AG08396 (cell line): ENCODE results near the gene SPPL3.

Source experiments
- DNase-seq: peaks from one replicate; pipeline ENCODE4 v3.0.0; 2012; ENCODE audit warnings: low spot score, mixed read lengths

SPPL3 gene

DNA sequence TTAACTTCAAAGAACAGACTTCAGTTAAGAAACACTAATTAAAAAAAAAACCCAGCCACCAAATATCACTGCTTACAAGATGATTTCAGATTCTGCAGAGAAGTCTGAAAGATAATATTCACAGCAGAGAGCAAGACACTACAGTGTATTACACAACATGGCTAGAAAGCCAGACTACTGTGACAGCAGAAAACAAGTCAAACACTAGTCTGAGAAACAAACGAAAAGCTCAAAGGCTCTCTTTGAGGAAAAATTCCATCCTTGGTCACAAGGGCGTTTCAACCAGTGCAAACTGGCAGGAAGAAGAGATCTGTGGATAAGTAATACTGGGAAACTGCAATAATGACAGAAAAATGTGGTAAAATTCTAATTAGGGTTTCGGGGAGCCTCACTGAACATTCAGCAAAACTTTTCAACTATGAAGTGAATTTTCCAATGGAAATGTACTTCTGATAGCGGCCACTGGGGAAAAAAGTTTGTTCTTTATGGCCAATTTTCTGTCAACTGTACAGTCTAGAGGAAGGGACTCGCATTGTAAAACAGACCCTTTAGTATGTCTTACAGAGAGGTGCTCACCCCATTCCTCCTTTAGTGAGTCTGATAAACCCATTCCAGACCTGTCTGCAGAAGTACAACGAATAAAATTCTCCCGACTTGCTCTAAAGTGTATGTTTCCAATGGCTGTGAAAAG lies 128.2 kb downstream of the SPPL3 start:
- DNase-seq: no peak

GRCh38 chr12:120774169-120774916 lies 129.8 kb downstream of the SPPL3 start:
- DNase-seq: no peak

DNA sequence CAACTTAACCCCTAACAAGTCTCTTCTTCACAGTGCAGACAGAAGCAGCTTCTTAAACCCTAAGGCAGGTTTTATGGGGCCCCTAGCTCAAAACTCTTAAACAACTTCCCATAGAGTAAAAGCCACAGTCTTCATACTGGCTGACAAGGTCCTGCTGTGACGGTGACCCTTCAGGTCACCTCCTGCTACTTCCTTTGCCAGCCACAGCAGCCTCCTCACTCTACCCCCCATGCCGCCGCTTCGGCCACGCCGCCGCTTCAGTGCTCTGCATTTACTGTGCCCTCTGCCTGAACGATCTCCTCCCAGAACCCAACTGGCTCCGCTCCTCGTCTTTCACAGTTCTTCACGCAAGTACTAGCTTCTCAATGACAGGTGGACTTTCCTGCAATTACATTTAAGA lies 133.1 kb downstream of the SPPL3 start:
- no peak for DNase-seq

GRCh38 chr12:120767071-120768024 lies 136.8 kb downstream of the SPPL3 start:
- no peak for DNase-seq

DNA sequence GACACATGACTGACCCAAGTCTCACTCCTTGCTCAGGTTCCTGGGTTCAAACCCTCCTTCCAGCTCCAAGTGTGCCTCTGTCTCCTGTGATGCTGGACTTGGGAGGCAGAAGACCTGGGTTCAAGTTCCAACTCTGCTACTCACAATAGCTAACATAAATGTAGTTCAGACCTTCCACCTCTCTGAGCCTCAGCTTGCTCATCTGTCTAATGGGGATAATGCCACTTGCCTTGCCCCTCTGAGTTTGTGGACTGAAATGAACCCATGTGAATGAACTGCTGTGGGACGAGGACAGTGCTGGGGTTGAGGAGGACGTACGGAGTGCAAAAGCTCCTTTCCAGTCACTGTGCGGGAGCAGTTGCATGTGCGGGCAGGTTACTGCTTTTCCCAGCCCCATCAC lies 137.6 kb downstream of the SPPL3 start:
- no peak for DNase-seq

DNA sequence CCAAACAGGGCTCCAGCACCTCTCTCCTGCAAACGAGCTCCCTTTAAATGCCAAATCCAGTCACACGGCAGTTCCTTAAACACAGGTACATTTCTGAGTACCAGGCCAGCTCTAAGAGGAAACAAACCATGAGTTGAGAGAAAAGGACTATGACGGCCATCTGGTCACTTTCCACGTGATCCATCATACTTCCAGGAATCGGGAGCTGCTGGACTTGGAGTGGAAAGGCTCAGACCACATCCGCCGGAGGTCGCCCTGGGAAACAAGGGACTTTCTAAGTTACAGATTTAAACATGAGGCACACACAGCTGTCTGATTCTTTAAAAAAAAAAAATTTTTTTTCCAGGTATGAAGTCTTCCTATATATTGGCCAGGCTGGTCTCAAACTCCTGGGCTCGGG lies 139.3 kb downstream of the SPPL3 start:
- no peak for DNase-seq

DNA sequence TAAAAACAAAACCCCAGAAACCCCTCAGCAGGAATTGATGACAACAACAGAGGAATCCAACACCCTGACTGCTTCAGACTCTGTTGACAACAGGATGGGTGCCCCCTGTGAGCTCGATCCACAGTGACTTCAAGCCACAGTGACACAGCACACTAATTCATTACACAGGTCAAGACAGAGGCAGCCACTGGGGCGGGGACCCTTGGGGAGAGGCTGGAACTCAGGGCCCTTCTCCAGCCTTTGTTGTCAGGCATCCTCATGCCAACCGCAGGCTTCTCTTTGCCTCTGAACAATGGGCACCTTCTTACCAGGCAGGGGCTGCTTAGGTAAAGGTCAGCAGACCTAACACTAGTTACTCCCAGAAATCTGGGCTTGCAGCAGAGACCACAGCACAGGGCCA lies 140.9 kb downstream of the SPPL3 start:
- DNase-seq: no peak

DNA sequence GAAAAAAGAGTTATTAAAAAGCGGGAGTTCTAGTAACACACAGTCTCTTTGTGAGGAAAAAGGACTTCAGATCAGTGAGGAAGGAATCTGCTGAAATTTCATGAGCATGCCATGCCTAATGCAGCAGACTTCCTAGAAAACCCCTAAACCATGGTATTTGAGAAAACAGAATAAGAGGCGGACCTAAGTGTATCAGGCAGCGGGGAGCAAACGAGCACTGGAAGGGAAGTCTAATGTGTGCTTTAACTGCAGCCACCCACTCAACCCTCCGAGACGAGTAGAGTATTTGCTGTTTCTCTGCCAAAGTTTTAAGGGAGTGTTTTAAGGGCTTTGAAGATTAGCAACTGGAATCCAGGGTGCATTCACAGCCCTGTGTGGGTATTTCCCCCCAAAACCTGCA lies 142.1 kb downstream of the SPPL3 start:
- no peak for DNase-seq

DNA sequence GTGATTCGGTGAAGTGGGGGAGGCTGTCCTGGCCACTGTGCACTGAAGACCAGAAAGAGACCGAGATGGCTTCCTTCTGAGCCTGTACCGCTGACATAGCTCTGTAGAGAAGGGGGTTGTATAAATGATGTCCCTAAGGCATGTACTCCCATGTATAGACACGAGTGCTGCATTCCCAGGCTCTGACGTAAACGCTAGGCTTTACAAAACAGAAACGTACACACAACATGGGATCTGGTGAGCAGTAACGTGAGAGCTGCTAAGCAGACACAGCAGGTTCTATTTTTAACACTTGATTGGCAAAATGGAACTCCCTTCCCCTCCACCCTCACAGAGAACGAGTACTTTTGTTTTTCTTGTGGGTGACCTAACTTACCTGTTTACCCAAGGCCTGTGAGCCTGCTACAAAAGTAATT lies 142.6 kb downstream of the SPPL3 start:
- DNase-seq: no peak

DNA sequence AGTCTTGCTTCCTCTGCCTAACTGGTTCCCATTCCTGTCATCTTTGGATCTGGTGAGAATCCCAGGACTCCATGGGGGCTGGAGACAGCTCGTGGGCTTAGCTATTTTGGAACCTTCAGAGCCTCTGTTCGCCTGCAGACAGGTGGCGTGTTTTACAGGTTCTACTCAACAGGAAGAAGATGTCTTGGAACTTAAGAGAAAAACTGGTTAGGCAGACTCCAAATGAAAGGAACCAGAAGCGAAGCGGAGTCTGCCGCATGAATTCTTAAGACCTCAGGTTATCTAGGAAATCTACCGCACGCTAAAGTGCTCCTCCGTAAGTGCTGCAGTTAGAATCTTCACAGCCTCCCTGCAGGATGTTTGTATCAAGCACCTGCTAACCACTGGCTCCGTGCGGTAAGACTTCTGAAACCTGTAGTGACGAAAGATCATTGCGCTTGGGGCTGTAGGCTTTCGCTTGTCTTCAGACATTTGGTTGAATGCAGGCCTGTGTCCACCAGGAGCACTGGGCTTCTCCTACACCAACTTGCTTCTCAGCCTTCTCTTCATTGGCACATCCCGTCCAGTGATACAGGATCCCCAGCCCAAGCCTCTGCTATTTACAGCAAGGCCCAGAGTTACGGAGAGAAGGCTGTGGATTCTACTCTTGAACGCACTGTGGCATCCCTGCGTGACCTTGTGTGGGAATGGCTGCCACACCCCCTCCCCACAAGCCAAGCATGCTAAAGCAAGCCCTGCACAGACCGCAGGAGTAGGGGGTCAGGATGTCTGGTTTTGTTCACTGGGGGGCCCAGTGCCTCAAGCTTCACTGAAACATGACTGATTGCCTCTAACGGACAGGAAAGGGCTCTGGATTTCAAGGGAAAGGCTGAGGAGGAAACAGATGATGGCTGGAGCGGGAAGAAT lies 143.6 kb downstream of the SPPL3 start:
- DNase-seq: no peak

DNA sequence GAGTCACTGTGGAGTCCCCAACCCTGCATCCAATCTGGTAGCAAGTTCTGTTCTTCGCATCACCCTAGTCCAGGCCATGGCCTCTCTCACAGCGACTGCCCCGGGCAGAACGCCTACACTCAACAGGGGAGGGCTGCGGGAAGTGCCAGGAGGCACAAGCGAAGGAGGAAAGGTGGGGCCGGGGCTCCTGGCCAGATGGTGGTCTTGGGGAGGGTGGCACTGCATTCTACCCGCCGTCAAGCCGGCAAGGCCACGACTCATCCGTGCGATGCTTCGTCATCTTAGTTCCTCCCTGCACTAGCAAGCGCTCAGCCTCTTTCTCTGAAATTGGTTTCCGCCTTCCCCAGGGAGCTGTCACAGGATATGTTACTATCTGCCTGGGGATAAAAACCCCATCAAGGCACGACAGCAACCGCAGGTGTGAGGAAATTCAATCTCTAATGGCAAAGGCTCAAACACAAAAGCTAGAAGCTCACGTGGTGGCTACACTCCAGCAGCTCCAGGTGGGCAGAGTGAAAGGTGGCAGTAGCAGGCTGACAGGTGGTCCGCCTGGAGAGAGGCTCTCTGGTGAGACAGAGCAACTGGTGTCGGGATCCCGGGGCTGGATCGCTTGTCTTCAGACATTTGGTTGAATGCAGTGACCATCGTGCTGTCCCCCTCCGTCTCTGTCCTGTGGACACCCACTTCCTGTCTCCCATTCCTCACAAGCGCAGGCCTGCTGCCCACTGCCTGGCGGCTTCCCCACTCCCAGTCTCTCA lies 144.4 kb downstream of the SPPL3 start:
- no peak for DNase-seq

GRCh38 chr12:120758798-120759590 lies 145.2 kb downstream of the SPPL3 start:
- no peak for DNase-seq

DNA sequence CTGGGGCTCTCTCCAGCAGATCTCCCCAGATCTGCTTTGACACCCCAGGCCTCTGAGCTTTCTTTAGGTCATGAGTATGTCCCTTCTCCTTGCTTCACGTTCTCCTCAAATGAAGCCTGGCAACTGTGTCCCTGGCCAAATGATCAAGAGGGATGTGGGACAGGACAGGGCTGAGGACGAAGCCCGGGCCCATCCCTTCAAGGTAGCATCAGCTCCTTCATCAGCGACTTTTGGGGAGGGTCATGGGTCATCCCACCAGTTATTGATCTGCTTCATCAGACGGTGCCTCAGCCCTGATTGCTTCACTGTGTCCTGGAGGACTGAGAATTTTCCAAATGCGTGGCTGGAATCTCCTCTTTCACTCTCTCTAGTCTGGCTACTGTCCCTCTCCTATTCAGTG lies 146.2 kb downstream of the SPPL3 start:
- no peak for DNase-seq

- no peak for DNase-seq
Observed at GRCh38 chr12:120757226-120757742, 146.9 kb downstream of the SPPL3 start.

- DNase-seq: no peak
Observed at GRCh38 chr12:120755269-120755668, 148.9 kb downstream of the SPPL3 start.

DNA sequence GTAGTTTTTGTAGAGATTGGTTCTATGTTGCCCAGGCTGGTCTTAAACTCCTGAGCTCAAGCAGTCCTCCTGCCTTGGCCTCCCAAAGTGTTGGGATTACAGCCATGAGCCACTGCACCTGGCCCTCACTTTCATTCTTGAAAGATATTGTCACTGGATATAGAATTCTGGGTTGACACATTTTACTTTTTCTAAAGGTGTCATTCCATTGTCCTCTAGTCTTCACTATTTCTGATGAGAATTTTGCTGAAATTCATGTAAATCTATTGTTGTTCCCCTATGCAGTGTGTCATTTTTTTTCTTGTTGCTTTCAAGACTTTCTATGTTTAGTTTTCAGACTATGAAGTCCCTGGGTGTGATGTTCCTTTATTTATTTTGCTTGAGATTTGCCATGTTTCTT lies 149.4 kb downstream of the SPPL3 start:
- no peak for DNase-seq

DNA sequence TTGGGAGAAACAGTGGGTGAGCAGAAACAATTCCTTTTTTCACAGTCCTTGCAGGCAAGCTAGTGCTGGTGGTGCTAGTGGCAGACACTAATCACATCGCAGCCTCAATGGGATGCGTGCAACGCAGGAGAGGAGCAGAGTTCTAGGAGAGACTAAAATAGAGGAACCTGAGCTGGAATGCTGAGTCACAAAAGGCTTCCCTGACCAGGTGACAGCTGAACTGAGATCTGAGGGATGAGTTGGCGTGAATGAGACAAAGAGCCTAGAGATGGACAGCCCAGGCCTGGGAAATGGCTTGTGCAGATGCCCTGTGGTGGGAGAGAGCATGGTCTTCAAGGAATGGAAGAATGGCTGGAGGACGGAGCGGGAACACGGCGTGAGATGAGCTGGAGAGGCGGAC lies 152.8 kb downstream of the SPPL3 start:
- no peak for DNase-seq

GRCh38 chr12:120750806-120751205 lies 153.4 kb downstream of the SPPL3 start:
- DNase-seq: no peak

GRCh38 chr12:120749256-120749655 lies 154.9 kb downstream of the SPPL3 start:
- DNase-seq: no peak

GRCh38 chr12:120748242-120748641 lies 155.9 kb downstream of the SPPL3 start:
- DNase-seq: no peak
